Activated CD8-positive, alpha-beta T cell treated with anti-CD3 and anti-CD28 coated beads, Interleukin-2, amount 10 ng/mL, durations not matched to agents 7 days and 5 days (primary cell): Measurements from ENCODE around the gene TBCD. TPM values are rescaled to one million over a fixed set of nuclear protein-coding genes. Genes with fewer than 3 reads are reported as not detected.
A peak's percentile ranks its signal among the peaks of the same experiment; 100 is the strongest.

ENCODE experiments used
- ATAC-seq: fragments of 150-1000 bp; cut with Tn5 transposase; one replicate; pipeline ENCODE4 v1.10.0; 2021; ENCODE audit warnings: moderate library complexity
- CTCF ChIA-PET: fragments of 350-600 bp; sonication (Branson Sonifier 250); formaldehyde crosslinking; loops from one replicate; lab custom pipeline; 2021; ENCODE audit warnings: antibody characterized with exemption; lab: Charles Lee
- POLR2A ChIA-PET: fragments of 350-600 bp; sonication (Branson Sonifier 250); formaldehyde crosslinking; loops from one replicate; lab custom pipeline; 2021; ENCODE audit warnings: antibody characterized with exemption; lab: Charles Lee
- DNase-seq: peaks from one replicate; pipeline ENCODE4 v3.0.0-alpha.2; 2020
- H3K27ac Mint-ChIP-seq: one replicate; pipeline ENCODE4 v1.8.0; 2021; ENCODE audit warnings: mild to moderate bottlenecking, mixed read lengths
- H3K27me3 Mint-ChIP-seq: one replicate; pipeline ENCODE4 v1.8.0; 2021; ENCODE audit warnings: low read depth, mixed read lengths
- H3K36me3 Mint-ChIP-seq: one replicate; pipeline ENCODE4 v1.8.0; 2021; ENCODE audit warnings: low read depth, mixed read lengths
- H3K4me1 Mint-ChIP-seq: one replicate; pipeline ENCODE4 v1.8.0; 2021; ENCODE audit warnings: low read depth, mixed read lengths
- H3K4me3 Mint-ChIP-seq: one replicate; pipeline ENCODE4 v1.8.0; 2021; ENCODE audit warnings: mild to moderate bottlenecking, mixed read lengths
- H3K9me3 Mint-ChIP-seq: one replicate; pipeline ENCODE4 v1.8.0; 2022; ENCODE audit warnings: mixed read lengths; ENCODE audit not compliant: insufficient read depth
- total RNA-seq, 2 experiments: library from RNA; stranded (reverse); gene quantifications; one replicate each; pipeline ENCODE4 v1.2.3, GENCODE V29; 2021

Gene TBCD
- total RNA-seq, 2 experiments from 2014 or later, result 112 to 122 TPM

DNA sequence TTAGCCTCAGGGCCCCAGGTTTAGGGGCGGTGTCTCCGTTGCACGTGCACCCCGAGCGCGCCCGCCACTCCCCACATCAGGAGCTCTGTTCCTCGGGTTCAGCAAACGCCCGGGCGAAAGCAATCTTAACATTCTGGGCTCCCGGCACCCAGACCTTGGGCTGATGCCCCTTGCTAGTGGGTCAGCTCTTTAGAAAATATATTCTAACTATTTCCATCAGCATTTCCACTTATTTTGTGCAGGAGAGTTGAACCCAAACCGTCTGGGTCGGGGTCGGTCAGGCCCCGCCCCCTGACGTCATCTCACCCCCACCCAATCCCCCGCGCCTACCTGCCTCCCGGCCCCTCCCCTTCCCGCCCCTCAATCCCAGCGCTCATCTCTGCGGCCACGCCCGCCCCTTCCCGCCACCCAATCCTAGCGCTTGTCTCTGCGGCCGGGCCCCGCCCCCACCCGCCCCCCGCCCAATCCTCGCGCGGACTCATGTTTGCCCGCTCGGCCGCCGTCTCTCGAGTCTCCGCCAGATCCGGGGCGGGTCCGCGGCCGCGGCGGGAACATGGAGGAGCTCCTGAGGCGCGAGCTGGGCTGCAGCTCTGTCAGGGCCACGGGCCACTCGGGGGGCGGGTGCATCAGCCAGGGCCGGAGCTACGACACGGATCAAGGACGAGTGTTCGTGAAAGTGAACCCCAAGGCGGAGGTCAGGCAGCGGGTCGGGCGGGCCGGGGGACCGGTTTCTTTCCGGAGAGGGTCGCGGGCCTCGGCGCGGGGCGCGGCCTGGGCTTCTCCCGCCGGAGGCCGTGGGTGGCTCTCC, 35.5 kb upstream of the TBCD start, which contains the start of gene FN3KRP:
TSS of gene FN3KRP (plus strand) at position 504 of the 808 bp plus-strand sequence. CDS start at position 554, 50 bp downstream.
- ChIA-PET POLR2A (interaction anchor here (1.0 to 1.1 kb wide), 2 partner anchors 12 to 27 kb away, joined by 3 read pairs; no protein-coding TSS in a partner anchor), CTCF (interaction anchor here (0.6 to 1.1 kb wide), 2 partner anchors 48 to 193 kb away, joined by 3 read pairs; no protein-coding TSS in a partner anchor)
- peak within 1 kb of the TSS; percentile 97 for H3K27ac Mint-ChIP-seq
- peaks cover 19% of the 10 kb centered on the region for H3K36me3 Mint-ChIP-seq
- H3K27me3 Mint-ChIP-seq, result no peaks in the 10 kb centered on the region
- H3K4me3 Mint-ChIP-seq, result peak within 1 kb of the TSS; percentile 98
- no peaks in the 10 kb centered on the region for H3K9me3 Mint-ChIP-seq
- H3K4me1 Mint-ChIP-seq, result peaks cover 26% of the 10 kb centered on the region
- ATAC-seq (peak; percentile 93), DNase-seq (peak; percentile 92)

DNA sequence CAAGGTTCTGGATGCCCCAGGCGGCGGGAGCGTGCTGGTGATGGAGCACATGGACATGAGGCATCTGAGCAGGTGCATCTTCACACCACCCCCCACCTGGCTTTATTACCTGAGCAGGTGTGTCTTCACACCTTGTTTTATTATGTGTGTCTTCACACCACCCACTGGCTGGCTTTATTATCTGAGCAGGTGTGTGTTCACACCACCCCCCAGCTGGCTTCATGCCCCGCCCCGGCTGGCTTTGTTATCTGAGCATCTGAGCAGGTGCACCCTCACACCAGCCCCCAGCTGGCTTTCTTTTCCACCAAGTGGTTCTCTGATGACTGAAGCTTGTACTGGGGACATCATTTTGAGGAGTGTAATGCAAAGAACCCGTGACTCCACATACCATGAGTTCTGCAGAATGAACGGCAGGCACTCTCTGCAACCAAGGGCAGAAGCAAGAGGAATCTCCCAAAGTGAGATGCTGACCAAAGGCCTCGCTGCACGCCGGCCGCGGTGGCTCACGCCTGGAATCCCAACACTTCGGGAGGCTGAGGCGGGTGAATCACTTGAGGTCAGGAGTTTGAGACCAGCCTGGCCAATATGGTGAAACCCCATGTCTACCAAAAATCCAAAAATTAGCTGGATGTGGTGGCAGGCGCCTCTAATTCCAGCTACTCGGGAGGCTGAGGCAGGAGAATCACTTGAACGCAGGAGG, 32.7 kb upstream of the TBCD start:
- Mint-ChIP-seq H3K9me3 (no peaks in the 10 kb centered on the region), H3K27ac (no peak overlapping the region), H3K4me1 (peaks cover 24% of the 10 kb centered on the region), H3K27me3 (no peaks in the 10 kb centered on the region), H3K4me3 (no peak overlapping the region), H3K36me3 (peaks cover 35% of the 10 kb centered on the region)
- DNase-seq, result no peak
- ChIA-PET POLR2A (no interaction called here), CTCF (interaction anchor here (1.7 kb wide), 1 partner anchor 10 kb away, joined by 4 read pairs; no protein-coding TSS in a partner anchor)
- ATAC-seq, result no peak

DNA sequence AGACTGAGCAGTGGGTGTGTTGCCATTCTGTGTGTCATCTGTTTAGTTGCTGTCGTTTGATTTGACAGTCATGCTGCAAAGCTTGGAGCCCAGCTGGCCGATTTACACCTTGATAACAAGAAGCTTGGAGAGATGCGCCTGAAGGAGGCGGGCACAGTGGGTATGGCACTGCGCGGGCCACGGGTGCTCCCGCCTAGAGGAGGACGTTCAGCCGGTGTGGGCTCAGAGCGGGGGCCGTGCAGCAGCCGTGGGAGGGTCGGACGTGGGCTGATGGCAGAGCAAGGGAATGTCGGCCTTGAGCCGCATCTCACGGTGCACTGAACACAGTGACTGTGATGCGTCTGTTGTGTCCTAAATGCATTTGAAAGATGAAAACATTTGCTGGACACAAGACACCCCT, 31.7 kb upstream of the TBCD start:
- ATAC-seq (no peak), DNase-seq (no peak)
- no peaks in the 10 kb centered on the region for H3K9me3 Mint-ChIP-seq
- no peak overlapping the region for H3K27ac Mint-ChIP-seq
- H3K27me3 Mint-ChIP-seq, result no peaks in the 10 kb centered on the region
- no peak overlapping the region for H3K4me3 Mint-ChIP-seq
- H3K36me3 Mint-ChIP-seq, result peaks cover 35% of the 10 kb centered on the region
- H3K4me1 Mint-ChIP-seq, result peaks cover 24% of the 10 kb centered on the region
- CTCF ChIA-PET, result interaction anchor here (1.7 kb wide), 1 partner anchor 9 kb away, joined by 4 read pairs; no protein-coding TSS in a partner anchor
- POLR2A ChIA-PET, result no interaction called here

DNA sequence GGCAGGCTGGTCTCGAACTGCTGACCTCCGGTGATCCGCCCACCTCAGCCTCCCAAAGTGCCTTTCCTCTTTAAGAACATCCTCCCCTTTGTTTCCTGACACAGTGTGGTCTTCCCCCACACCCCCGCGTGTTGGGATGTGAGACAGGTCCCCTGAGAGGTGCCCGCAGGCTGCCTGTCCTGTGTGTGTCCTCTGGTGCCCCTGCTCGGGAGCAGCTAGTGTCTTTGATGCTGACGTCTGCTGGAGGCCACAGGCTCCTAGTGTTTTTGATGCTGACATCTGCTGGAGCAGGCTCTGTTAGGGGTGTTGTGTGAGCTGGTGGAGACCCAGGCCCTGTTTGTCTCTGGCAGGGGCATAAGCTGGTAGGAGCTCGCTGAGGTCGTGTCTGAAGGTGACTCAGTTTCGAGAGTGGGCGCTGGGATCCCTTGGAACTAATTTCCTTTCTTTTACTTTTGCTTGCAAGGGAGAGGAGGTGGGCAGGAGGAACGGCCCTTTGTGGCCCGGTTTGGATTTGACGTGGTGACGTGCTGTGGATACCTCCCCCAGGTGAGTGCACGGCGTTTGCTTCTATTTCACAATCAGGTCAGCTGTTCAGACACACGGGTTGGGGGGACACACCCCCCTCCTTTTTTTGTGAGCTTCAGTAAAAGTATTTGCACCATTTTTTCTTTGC, 29.4 kb upstream of the TBCD start:
- Mint-ChIP-seq H3K27me3 (no peaks in the 10 kb centered on the region), H3K4me1 (peaks cover 13% of the 10 kb centered on the region), H3K4me3 (no peak overlapping the region), H3K9me3 (no peaks in the 10 kb centered on the region), H3K27ac (no peak overlapping the region), H3K36me3 (peaks cover 43% of the 10 kb centered on the region)
- ChIA-PET POLR2A (interaction anchor here (0.6 kb wide), 2 partner anchors 257 to 270 kb away, joined by 3 read pairs; no protein-coding TSS in a partner anchor), CTCF (no interaction called here)
- no peak for ATAC-seq
- DNase-seq, result no peak

DNA sequence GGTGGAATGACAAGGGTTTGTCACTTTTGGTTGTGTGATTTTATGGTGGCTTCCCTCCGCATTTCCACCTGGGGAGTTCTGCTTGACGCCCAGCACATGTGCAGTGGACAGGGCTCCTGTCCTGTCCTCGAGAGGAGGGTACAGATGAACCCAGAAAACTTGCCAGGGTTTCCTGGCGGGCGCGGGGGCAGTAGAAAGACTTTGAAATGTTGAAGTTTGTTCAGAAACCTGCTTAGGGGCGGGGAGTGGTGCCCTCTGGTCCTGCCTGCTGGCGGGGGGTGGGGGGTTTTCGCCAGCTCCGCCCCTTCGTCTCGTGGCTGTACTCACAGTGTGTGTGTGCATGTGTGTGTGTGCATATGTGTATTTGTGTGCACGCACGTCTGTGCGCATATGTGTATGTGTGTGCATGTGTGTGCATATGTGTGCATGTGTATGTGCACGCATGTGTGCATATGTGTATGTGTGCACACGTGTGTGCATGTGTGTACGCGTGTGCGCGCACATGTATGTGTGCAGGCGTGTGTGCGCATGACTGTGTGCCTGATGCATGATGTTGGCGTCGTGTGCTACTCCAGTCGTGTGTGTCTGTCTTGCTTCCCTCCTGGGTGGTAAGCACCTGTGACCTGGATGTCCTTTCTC, 28.6 kb upstream of the TBCD start:
- DNase-seq (no peak), ATAC-seq (no peak)
- Mint-ChIP-seq H3K27ac (no peak overlapping the region), H3K9me3 (no peaks in the 10 kb centered on the region), H3K4me3 (no peak overlapping the region), H3K36me3 (peaks cover 45% of the 10 kb centered on the region), H3K27me3 (no peaks in the 10 kb centered on the region), H3K4me1 (peaks cover 5% of the 10 kb centered on the region)
- ChIA-PET CTCF (no interaction called here), POLR2A (no interaction called here)

DNA sequence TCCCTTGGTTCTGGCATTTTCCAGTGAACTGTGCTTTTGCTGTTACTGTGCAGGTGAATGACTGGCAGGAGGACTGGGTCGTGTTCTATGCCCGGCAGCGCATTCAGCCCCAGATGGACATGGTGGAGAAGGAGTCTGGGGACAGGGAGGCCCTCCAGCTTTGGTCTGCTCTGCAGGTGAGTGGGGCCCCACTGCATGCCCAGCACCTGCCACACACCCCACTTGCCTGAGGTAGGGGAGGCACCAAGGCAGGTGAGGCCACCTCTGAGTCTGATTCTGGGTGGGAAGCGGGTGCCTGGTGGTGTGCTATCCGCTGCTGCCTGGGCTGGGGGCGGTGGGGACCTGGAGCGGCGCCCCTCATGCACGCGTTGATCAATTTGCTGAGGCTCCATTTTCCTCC, 25.4 kb upstream of the TBCD start:
- Mint-ChIP-seq H3K4me1 (no peaks in the 10 kb centered on the region), H3K9me3 (no peaks in the 10 kb centered on the region), H3K36me3 (peaks cover 43% of the 10 kb centered on the region), H3K27ac (no peak overlapping the region), H3K4me3 (no peak overlapping the region), H3K27me3 (no peaks in the 10 kb centered on the region)
- ChIA-PET POLR2A (no interaction called here), CTCF (no interaction called here)
- ATAC-seq (no peak), DNase-seq (no peak)

DNA sequence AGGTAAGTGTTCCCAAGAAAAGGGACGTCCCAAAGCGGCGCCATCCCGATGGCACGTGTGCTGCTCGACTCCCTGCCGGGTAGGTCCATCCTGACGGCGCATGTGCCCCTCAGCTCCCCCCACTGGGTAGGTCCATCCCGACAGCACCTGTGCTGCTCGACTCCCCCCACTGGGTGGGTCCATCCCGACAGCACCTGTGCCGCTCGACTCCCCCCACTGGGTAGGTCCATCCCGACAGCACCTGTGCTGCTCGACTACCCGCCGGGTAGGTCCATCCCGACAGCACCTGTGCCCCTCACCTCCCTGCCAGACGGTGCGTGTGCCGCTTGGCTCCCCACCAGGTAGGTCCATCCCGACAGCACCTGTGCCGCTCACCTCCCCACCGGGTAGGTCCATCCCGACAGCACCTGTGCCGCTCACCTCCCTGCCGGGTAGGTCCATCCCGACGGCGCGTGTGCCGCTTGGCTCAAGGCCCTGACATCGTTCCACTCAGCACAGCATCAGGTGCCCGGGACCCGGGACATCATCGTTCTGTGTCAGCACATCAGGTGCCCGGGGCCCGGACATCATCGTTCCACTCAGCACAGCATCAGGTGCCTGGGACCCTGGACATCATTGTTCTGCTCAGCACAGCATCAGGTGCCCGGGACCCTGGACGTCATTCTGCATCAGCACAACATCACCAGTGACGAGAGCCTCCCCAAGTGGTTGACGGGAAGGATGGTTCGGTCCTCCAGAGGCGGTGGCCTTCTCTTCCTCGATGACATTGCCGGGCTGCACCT, 22.2 kb upstream of the TBCD start:
- H3K36me3 Mint-ChIP-seq, result peaks cover 59% of the 10 kb centered on the region
- ATAC-seq, result no peak
- H3K27me3 Mint-ChIP-seq, result no peaks in the 10 kb centered on the region
- no peak for DNase-seq
- H3K4me3 Mint-ChIP-seq, result no peak overlapping the region
- ChIA-PET POLR2A (no interaction called here), CTCF (interaction anchor here (1.2 kb wide), 1 partner anchor 10 kb away, joined by 4 read pairs; no protein-coding TSS in a partner anchor)
- H3K27ac Mint-ChIP-seq, result no peak overlapping the region
- no peaks in the 10 kb centered on the region for H3K4me1 Mint-ChIP-seq
- H3K9me3 Mint-ChIP-seq, result peaks cover 8% of the 10 kb centered on the region

DNA sequence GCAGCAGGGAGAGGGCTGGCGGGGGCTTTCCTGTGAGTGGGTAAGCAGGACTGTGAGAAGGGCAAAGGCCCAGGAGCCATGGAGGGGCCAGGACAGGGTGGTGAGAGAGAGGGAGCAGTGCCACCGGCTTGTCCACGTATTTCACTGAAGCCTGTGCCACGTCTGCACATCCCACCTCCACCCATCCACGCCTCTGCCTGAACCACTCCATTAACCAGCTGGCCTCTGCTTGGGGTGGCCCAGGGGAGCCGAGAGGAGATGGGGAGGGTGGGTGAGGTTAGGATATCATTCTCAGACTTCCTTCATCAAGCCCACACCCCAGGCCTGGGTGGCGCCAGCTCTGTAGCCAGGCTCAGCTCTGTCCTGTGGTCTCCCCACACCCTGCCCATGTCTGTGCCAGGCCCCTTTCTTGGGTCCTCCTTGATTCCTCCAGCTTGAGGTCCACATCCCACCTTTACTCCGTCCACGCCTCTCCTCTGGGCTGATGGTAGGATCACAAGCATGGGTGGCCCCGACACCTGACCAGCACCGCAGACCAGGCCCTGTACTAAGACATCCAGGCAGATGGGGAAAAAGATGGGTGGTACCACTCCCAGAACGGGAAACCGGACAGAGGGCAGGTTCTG, 19.6 kb upstream of the TBCD start:
- H3K9me3 Mint-ChIP-seq, result peaks cover 8% of the 10 kb centered on the region
- ChIA-PET CTCF (interaction anchor here (1.8 kb wide), 1 partner anchor 9 kb away, joined by 7 read pairs; no protein-coding TSS in a partner anchor), POLR2A (interaction anchor here (1.1 kb wide), 1 partner anchor 16 kb away, joined by 3 read pairs; no protein-coding TSS in a partner anchor)
- H3K4me3 Mint-ChIP-seq, result no peak overlapping the region
- H3K27me3 Mint-ChIP-seq, result no peaks in the 10 kb centered on the region
- no peak for ATAC-seq
- H3K36me3 Mint-ChIP-seq, result peaks cover 50% of the 10 kb centered on the region
- H3K4me1 Mint-ChIP-seq, result no peaks in the 10 kb centered on the region
- no peak for DNase-seq
- H3K27ac Mint-ChIP-seq, result no peak overlapping the region

DNA sequence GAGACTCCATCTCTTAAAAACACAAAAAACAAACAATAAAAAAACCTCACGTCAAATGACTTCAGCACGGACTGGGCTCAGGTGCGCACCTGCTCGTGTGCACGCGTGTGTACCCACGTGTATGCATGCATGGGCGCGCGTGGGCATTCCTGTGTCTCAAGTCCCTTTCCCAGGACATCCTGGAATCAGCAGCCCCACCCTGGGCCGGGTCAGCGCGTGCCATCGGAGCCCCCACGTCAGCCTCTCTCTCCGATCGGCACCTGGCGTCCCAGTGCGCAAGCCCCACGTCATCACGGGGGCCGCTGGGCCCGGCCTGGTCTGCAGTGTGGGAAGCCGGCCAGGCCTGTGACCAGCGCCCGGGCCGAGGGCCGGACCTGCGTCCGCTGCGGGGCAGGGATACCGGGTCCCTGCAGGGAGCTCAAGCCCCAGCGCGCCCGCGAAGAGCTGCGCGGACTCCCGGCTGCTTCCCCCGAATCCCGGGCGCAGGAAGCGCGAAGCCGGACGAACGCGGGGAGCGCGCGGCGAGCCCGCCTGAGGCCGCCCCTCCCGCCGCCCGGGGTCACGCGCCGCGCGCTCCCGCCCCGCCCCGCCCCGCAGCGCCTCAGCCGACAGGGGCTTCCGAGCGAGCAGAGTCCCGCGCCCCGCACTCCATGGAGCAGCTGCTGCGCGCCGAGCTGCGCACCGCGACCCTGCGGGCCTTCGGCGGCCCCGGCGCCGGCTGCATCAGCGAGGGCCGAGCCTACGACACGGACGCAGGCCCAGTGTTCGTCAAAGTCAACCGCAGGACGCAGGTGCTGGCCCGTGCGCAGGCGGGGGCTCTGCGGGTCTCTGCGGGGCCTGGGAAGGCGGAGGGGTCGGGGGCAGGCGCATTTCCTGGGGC, 16.6 kb upstream of the TBCD start, which contains the start of gene FN3K:
TSS of gene FN3K (plus strand) at position 629 of the 880 bp plus-strand sequence. CDS start at position 651, 22 bp downstream.
- Mint-ChIP-seq H3K27ac (peak within 1 kb of the TSS; percentile 20), H3K9me3 (peaks cover 9% of the 10 kb centered on the region), H3K36me3 (peaks cover 39% of the 10 kb centered on the region), H3K27me3 (no peaks in the 10 kb centered on the region), H3K4me1 (no peaks in the 10 kb centered on the region), H3K4me3 (peak within 1 kb of the TSS; percentile 42)
- ChIA-PET POLR2A (no interaction called here), CTCF (no interaction called here)
- peak; percentile 40 for DNase-seq
- peak; percentile 79 for ATAC-seq
